ENCODE data around the gene AIFM2.

DNA sequence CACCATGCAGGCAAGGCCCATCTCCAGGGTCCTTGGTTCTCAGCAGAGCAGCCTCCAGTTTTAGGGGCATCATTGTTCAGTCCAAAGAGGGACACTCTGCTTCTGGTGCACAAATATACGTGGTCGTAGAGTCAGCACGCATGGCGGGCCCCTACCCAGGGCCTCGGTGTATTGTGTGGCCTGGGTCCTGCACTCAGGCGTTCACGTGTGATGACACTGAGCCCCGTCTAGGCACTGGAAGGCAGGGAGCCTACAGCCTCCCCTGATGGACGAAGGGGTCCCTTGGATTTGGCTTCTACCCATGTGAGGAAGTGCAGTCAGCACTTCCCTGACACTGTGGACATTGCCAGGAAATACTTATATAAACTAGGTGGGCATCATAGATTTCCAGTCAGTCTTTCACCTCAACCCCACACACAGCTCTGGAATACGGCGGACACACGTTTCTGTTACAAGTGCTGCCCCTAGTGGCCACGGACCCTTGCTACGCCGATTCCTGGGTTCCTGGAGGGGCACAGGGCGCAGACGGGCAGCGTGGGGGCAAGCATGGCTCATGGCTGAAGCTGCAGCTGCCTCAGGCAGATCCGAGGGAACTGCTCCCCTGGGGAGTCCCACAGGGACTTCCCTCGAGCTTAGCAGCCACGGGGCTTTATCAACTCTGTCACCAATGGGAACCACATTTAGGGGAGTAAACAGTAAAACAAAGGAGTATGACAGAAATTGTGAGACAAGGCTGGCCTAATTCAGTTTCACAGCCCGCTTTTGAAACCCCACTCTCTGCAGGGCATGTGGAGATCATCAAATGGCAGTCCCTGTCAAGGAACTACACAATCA lies 25.4 kb downstream of the AIFM2 start:
- TF ChIP-seq CTCF (IDR thresholded peaks at IDR 0.05) (peak; percentile 55), RAD21 (IDR thresholded peaks at IDR 0.05; ENCODE audit: low read length) (peak; percentile 24), USF1 (IDR thresholded peaks at IDR 0.05; ENCODE audit: borderline replicate concordance, low read depth) (no peak), GATA2 (CRISPR knock-in tag; IDR thresholded peaks at IDR 0.05) (no peak)
- TF ChIP-seq, protein P1, sequence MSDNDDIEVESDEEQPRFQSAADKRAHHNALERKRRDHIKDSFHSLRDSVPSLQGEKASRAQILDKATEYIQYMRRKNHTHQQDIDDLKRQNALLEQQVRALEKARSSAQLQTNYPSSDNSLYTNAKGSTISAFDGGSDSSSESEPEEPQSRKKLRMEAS (IDR thresholded peaks at IDR 0.05; ENCODE audit: low read depth), result no peak
